H1 (cell line): ENCODE measurements around the gene DOK7. TPM values are rescaled to one million over a fixed set of nuclear protein-coding genes. Genes with fewer than 3 reads are reported as not detected.

ENCODE experiments used
- CTCF ChIA-PET: fragments of 300-600 bp; sonication (Branson Sonifier 250); formaldehyde crosslinking; loops from one replicate; lab custom pipeline; 2021; ENCODE audit not compliant: partially characterized antibody; lab: Charles Lee
- POLR2A ChIA-PET: fragments of 300-600 bp; sonication (Branson Sonifier 250); formaldehyde crosslinking; loops from one replicate; lab custom pipeline; 2021; ENCODE audit warnings: inconsistent platforms; ENCODE audit not compliant: partially characterized antibody; lab: Charles Lee
- DNase-seq, 2 experiments: peaks; one replicate each; pipeline versions ENCODE4 v3.0.0 to v3.0.0-alpha.2; 2010 to 2022; ENCODE audit warnings: low spot score in 2 of 2, low read depth in 1 of 2, mixed read lengths in 1 of 2
- FAIRE-seq: peaks from 2 replicates; lab custom pipeline; 2011; peaks lifted over from hg19 to GRCh38; lab: Jason Lieb, UNC
- H2AFZ ChIP-seq: 2 replicates; pipeline ENCODE4 v1.8.1; 2012; ENCODE audit warnings: low read length, inconsistent platforms
- H2AK5ac ChIP-seq: 2 replicates; pipeline ENCODE4 v1.6.1; 2013; ENCODE audit warnings: low read depth, low read length
- H2BK120ac ChIP-seq: replicated peaks from 2 replicates; pipeline ENCODE3; 2013; ENCODE audit warnings: low read depth, low read length, inconsistent platforms
- H2BK12ac ChIP-seq: 2 replicates; pipeline ENCODE4 v1.6.1; 2013; ENCODE audit warnings: low read depth, low read length
- H2BK15ac ChIP-seq: 2 replicates; pipeline ENCODE4 v1.6.1; 2013; ENCODE audit warnings: low read length
- H2BK20ac ChIP-seq: 2 replicates; pipeline ENCODE4 v1.6.1; 2013; ENCODE audit warnings: low read length
- H2BK5ac ChIP-seq: 2 replicates; pipeline ENCODE4 v1.6.1; 2013; ENCODE audit warnings: low read depth, low read length
- H3K14ac ChIP-seq: 2 replicates; pipeline ENCODE4 v1.6.1; 2013; ENCODE audit warnings: inconsistent platforms; ENCODE audit not compliant: insufficient read length
- H3K18ac ChIP-seq: 2 replicates; pipeline ENCODE4 v1.6.1; 2013; ENCODE audit warnings: low read length; ENCODE audit errors: extremely low read depth
- H3K23ac ChIP-seq: 2 replicates; pipeline ENCODE4 v1.6.1; 2013; ENCODE audit warnings: inconsistent platforms; ENCODE audit not compliant: insufficient read length
- H3K23me2 ChIP-seq: 2 replicates; pipeline ENCODE4 v1.6.1; 2013; ENCODE audit warnings: low read depth, low read length
- H3K27ac ChIP-seq: 2 replicates; pipeline ENCODE4 v1.6.1; 2011; ENCODE audit warnings: low read depth, low read length, inconsistent platforms
- H3K27me3 ChIP-seq, 4 experiments: replicated peaks in 1 of 4; 1 replicate in 1 of 4; 2 replicates in 3 of 4; pipeline versions ENCODE4 v1.6.1 to v1.8.1; 2011 to 2013; ENCODE audit warnings: low read length in 3 of 4, mild to moderate bottlenecking in 3 of 4, inconsistent platforms in 2 of 4, mixed read lengths in 2 of 4, moderate library complexity in 1 of 4; ENCODE audit not compliant: control insufficient read depth in 3 of 4, insufficient read depth in 3 of 4; ENCODE audit errors: extremely low read depth in 1 of 4
- H3K36me3 ChIP-seq, 4 experiments: 2 replicates each; pipeline versions ENCODE4 v1.6.1 to v1.8.1; 2011 to 2013; ENCODE audit warnings: mild to moderate bottlenecking in 4 of 4, low read length in 3 of 4, moderate library complexity in 2 of 4, control low read depth in 1 of 4, inconsistent platforms in 1 of 4; ENCODE audit not compliant: insufficient read depth in 4 of 4, control insufficient read depth in 2 of 4
- H3K4ac ChIP-seq: replicated peaks from 2 replicates; pipeline ENCODE3; 2013; ENCODE audit warnings: low read length, low read depth, mixed read lengths, inconsistent platforms; ENCODE audit not compliant: insufficient read length
- H3K4me1 ChIP-seq, 4 experiments: replicated peaks in 1 of 4; 1 replicate in 1 of 4; 2 replicates in 3 of 4; pipeline versions ENCODE4 v1.6.1 to v1.8.1; 2011 to 2013; ENCODE audit warnings: low read length in 3 of 4, inconsistent platforms in 2 of 4, mixed read lengths in 1 of 4; ENCODE audit not compliant: insufficient read depth in 4 of 4, control insufficient read depth in 3 of 4
- H3K4me2 ChIP-seq, 2 experiments: 2 replicates each; pipeline versions ENCODE4 v1.6.1 to v1.8.1; 2011 to 2013; ENCODE audit warnings: low read depth in 2 of 2, low read length in 2 of 2, control low read depth in 1 of 2, inconsistent platforms in 1 of 2, mild to moderate bottlenecking in 1 of 2; ENCODE audit not compliant: insufficient read depth in 1 of 2
- H3K4me3 ChIP-seq, 4 experiments: fragments of 200-600, 300-600 bp in 1 of 4; sonication (generic), shearing (Covaris generic), sonication (Bioruptor Twin) in 1 of 4; 2 replicates each; pipeline versions ENCODE4 v1.5.1 to v1.8.1; 2011 to 2016; ENCODE audit warnings: low read length in 4 of 4, low read depth in 3 of 4, control low read depth in 2 of 4, inconsistent platforms in 2 of 4, mild to moderate bottlenecking in 2 of 4, mixed read lengths in 1 of 4, moderate library complexity in 1 of 4; ENCODE audit not compliant: insufficient read depth in 2 of 4; ENCODE audit errors: extremely low read depth in 1 of 4
- H3K56ac ChIP-seq: replicated peaks from 2 replicates; pipeline ENCODE3; 2013; ENCODE audit warnings: low read depth, mild to moderate bottlenecking, mixed read lengths, low read length, inconsistent platforms; ENCODE audit not compliant: insufficient read length
- H3K79me1 ChIP-seq: 2 replicates; pipeline ENCODE4 v1.6.1; 2013; ENCODE audit warnings: low read depth, low read length, control low read depth
- H3K79me2 ChIP-seq, 2 experiments: 2 replicates each; pipeline versions ENCODE4 v1.6.1 to v1.8.1; 2012 to 2013; ENCODE audit warnings: low read length in 2 of 2, mild to moderate bottlenecking in 2 of 2, inconsistent platforms in 1 of 2; ENCODE audit not compliant: insufficient read depth in 2 of 2, control insufficient read depth in 1 of 2
- H3K9ac ChIP-seq, 4 experiments: replicated peaks in 1 of 4; 1 replicate in 1 of 4; 2 replicates in 3 of 4; pipeline versions ENCODE4 v1.6.1 to v1.8.1; 2011 to 2013; ENCODE audit warnings: low read depth in 3 of 4, low read length in 3 of 4, control low read depth in 2 of 4, mild to moderate bottlenecking in 2 of 4, moderate library complexity in 2 of 4, inconsistent platforms in 1 of 4; ENCODE audit errors: extremely low read depth in 1 of 4
- H3K9me3 ChIP-seq, 2 experiments: 2 replicates each; pipeline versions ENCODE4 v1.6.1 to v1.8.1; 2012 to 2013; ENCODE audit warnings: mild to moderate bottlenecking in 2 of 2, moderate library complexity in 2 of 2, control low read depth in 1 of 2, inconsistent platforms in 1 of 2, low read depth in 1 of 2, low read length in 1 of 2, mixed read lengths in 1 of 2; ENCODE audit not compliant: insufficient read depth in 2 of 2
- H4K20me1 ChIP-seq, 2 experiments: replicated peaks in 1 of 2; 2 replicates each; pipeline versions ENCODE3 to v1.8.1; 2011 to 2013; ENCODE audit warnings: inconsistent platforms in 2 of 2, low read length in 2 of 2, mild to moderate bottlenecking in 1 of 2; ENCODE audit not compliant: insufficient read depth in 2 of 2, control insufficient read depth in 1 of 2
- H4K5ac ChIP-seq: 2 replicates; pipeline ENCODE4 v1.6.1; 2013; ENCODE audit warnings: low read length, low read depth, mixed read lengths, inconsistent platforms; ENCODE audit not compliant: insufficient read length
- H4K8ac ChIP-seq: 2 replicates; pipeline ENCODE4 v1.8.0; 2013; ENCODE audit warnings: mild to moderate bottlenecking, moderate library complexity, low read length, inconsistent platforms; ENCODE audit not compliant: insufficient read depth; ENCODE audit errors: extremely low read depth
- H4K91ac ChIP-seq: replicated peaks from 2 replicates; pipeline ENCODE3; 2013; ENCODE audit warnings: low read length, mixed read lengths, inconsistent platforms; ENCODE audit not compliant: insufficient read length
- SAP30 ChIP-seq: fragments of 300-600 bp; sonication (generic); IDR thresholded peaks from 2 replicates; pipeline ENCODE4 v1.7.1; 2012; ENCODE audit warnings: low read length, moderate library complexity, mild to moderate bottlenecking, inconsistent platforms; ENCODE audit not compliant: insufficient read depth, insufficient replicate concordance
- SIN3A ChIP-seq, 2 experiments: IDR thresholded peaks in 1 of 2; conservative IDR thresholded peaks in 1 of 2; 2 replicates each; pipeline ENCODE4 v1.6.1; 2011 to 2012; ENCODE audit warnings: low read length in 2 of 2, improper control_type of control experiment in 1 of 2, low read depth in 1 of 2, mild to moderate bottlenecking in 1 of 2
- SP1 ChIP-seq: IDR thresholded peaks from 2 replicates; pipeline ENCODE4 v1.6.1; 2011; ENCODE audit warnings: low read depth, low read length
- WGBS, 2 experiments: shearing (Covaris generic) in 1 of 2; methylation state at CpG; one replicate each; pipeline versions ENCODE4 v1.1.6 to v1.1.7; 2013 to 2015; ENCODE audit warnings: low lambda C conversion rate in 2 of 2, mixed read lengths in 2 of 2, inconsistent platforms in 1 of 2, low coverage in 1 of 2, missing lambda C conversion rate in 1 of 2; ENCODE audit not compliant: insufficient replicate concordance in 2 of 2, insufficient coverage in 1 of 2, insufficient read length in 1 of 2; ENCODE audit errors: extremely low coverage in 1 of 2, missing lambda C conversion rate in 1 of 2; 5-methylcytosine and 5-hydroxymethylcytosine counted together
- polyA plus RNA-seq, 7 experiments: library from polyadenylated mRNA; depleted of rRNA in 3 of 7; stranded (reverse) in 5 of 7; unstranded in 2 of 7; fragments of >200 nt in 5 of 7; fragments of 200-250 nt in 2 of 7; gene quantifications; 1 replicate in 5 of 7; 2 replicates in 1 of 7; 4 replicates in 1 of 7; pipeline versions ENCODE4 v1.2.1 to v1.2.3, GENCODE V29; 2011 to 2013; ENCODE audit warnings: missing spikeins in 2 of 7, mixed read lengths in 2 of 7
- total RNA-seq: library from RNA; stranded (reverse); fragmentation: NEBNext Ultra II Directional; extraction: Animal tissue kit (Norgen Biotek cat#: 25700); gene quantifications from 2 replicates; pipeline ENCODE4 v1.2.1, GENCODE V29; 2021
- TF ChIP-seq, protein P1 (sequence below): IDR thresholded peaks from 2 replicates; pipeline ENCODE4 v1.6.1; 2012; ENCODE audit warnings: inconsistent platforms

The DOK7 gene
- total and polyA plus RNA-seq, 2 of the 8 experiments (the other 6 are each of a cell fraction or from before 2014, with no cell fraction given) = 0.32 TPM; not detected in 1

DNA sequence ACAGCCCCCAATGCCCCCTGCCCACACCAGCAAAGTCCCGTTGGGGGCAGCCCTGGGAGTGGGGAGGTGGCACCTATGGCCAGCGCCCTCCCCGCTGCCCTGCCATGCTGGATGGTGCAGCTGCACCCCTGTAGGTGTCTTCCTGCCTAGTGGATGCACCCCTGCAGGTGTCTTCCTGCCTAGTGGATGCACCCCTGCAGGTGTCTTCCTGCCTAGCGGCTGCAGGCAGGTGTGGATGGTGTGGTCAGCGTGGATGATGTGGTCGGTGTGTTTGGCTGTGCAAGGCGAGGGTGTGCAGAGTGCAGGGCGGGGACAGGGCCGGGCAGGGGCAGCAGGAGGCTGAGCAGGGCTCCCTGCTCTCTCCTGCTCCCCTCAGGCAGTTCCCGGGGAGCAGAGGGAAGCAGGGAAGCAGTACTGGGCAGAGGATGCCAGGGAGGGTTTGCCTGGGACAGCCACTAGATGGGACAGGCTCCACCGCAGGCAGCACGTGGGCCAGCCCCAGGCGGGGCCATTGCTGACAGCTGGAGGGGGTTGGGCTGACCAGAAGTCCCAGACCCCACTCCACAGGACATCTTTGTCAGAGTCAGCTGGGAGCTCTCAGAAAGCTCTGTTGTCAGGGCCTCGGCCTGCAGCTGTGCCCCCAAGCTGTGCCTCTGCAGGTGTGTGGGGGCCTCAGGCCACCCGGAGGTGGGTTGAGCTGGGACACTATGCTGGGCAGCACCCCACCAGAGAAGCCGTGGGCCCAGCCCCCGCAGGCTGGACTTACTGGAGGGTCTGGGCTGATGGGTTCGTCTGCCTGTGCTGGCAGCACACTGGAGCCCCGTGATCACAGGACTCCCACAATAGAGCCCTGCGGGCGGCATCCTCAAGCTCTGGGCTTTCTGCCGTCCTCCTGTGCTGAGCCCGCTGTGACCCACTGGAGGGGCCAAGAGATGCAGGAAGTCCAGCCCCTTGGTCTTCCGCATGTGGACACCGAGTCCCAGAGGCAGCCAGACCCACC lies 23.7 kb downstream of the DOK7 start:
- Histone ChIP-seq H3K79me1 (no peaks in the 10 kb centered on the region), H3K4ac (no peak overlapping the region), H3K36me3 (no peaks in the 10 kb centered on the region), H3K23me2 (no peaks in the 10 kb centered on the region; the same call in 1 of the 2 replicates), H3K9me3 (no peaks in the 10 kb centered on the region), H3K18ac (no peak overlapping the region), H4K8ac (peak overlapping the region; percentile 11), H3K79me2 (no peaks in the 10 kb centered on the region), H2AK5ac (peak overlapping the region; percentile 39; the same call in 1 of the 2 replicates), H3K56ac (no peak overlapping the region), H3K4me3 (no peak overlapping the region), H4K20me1 (peaks cover 0 to 8% of the 10 kb centered on the region in 2 experiments), H3K4me1 (peaks cover 0 to 26% (median 14%) of the 10 kb centered on the region in 4 experiments; a peak in 6 of 7 replicates), H4K5ac (no peak overlapping the region), H3K27me3 (peaks cover 30 to 91% (median 80%) of the 10 kb centered on the region in 4 experiments), H2BK120ac (no peak overlapping the region), H3K27ac (no peak overlapping the region), H3K4me2 (no peak overlapping the region), H2BK5ac (no peak overlapping the region), H3K9ac (no peak overlapping the region), H4K91ac (no peak overlapping the region), H2BK15ac (no peak overlapping the region), H2AFZ (no peak overlapping the region), H2BK20ac (no peak overlapping the region), H3K23ac (no peak overlapping the region), H3K14ac (no peak overlapping the region), H2BK12ac (peak overlapping the region; percentile 50; the same call in 1 of the 2 replicates)
- WGBS, 2 experiments = 77% methylated on average over 19 of the region's 25 CpGs; no CpG with 5 or more reads in 1 of the 2 experiments
- POLR2A ChIA-PET = interaction anchor here (1.1 to 1.9 kb wide), 2 partner anchors 9 to 10 kb away, joined by 3 to 6 read pairs; no protein-coding TSS in a partner anchor
- FAIRE-seq (no peak), DNase-seq (no peak)
- TF ChIP-seq, protein P1, sequence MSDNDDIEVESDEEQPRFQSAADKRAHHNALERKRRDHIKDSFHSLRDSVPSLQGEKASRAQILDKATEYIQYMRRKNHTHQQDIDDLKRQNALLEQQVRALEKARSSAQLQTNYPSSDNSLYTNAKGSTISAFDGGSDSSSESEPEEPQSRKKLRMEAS = peak; percentile 63
- TF ChIP-seq SP1 (no peak), SIN3A (conservative IDR thresholded peaks at IDR 0.05 in 1 of 2, IDR thresholded peaks at IDR 0.05 in 1 of 2; ENCODE audit: low read depth in 1 of 2, low read length in 2 of 2) (peak; percentile 63 to 79; a peak in 1 of 4 replicates), SAP30 (peak; percentile 30)
- CTCF ChIA-PET = interaction anchor here (0.7 to 5.8 kb wide), 7 partner anchors 9 to 254 kb away, joined by 3 to 32 read pairs (median 3); no protein-coding TSS in a partner anchor
